Right atrium auricular region (tissue), 2 donors: ENCODE measurements around the gene CFAP45. TPM values are rescaled to one million over a fixed set of nuclear protein-coding genes. Genes with fewer than 3 reads are reported as not detected.

Experiments
- DNase-seq: peaks from one replicate; pipeline ENCODE4 v3.0.0-alpha.2; 2019; ENCODE audit warnings: low spot score
- H3K27ac ChIP-seq, 2 donors: fragments of 200-600 bp; sonication (generic); 1 replicate in 1 of 2; 2 replicates in 1 of 2; pipeline ENCODE4 v1.5.1; 2016 to 2019
- H3K27me3 ChIP-seq, 2 donors: fragments of 200-600 bp; sonication (generic); one replicate each; pipeline versions ENCODE4 v1.5.1 to v1.6.0; 2017 to 2019
- H3K36me3 ChIP-seq: fragments of 200-600 bp; sonication (generic); one replicate; pipeline ENCODE4 v1.5.1; 2016
- H3K4me1 ChIP-seq, 2 donors: fragments of 200-600 bp; sonication (generic); one replicate each; pipeline versions ENCODE4 v1.5.1 to v1.6.0; 2017 to 2019
- H3K4me3 ChIP-seq, 2 donors: fragments of 200-600 bp; sonication (generic); 1 replicate in 1 of 2; 2 replicates in 1 of 2; pipeline ENCODE4 v1.5.1; 2017 to 2019; ENCODE audit warnings: mild to moderate bottlenecking in 1 of 2, moderate library complexity in 1 of 2
- H3K9me3 ChIP-seq, 2 donors: fragments of 200-600 bp; sonication (generic); one replicate each; pipeline ENCODE4 v1.5.1; 2019
- CTCF ChIP-seq, 2 donors: fragments of 200-600 bp; sonication (generic); IDR thresholded peaks; one replicate each; pipeline ENCODE4 v1.5.1; 2019; ENCODE audit warnings: antibody characterized with exemption in 2 of 2
- total RNA-seq, 2 donors: library from RNA; depleted of rRNA; stranded (reverse); fragments of >200 nt; gene quantifications; one replicate each; pipeline ENCODE4 v1.1.0, GENCODE V29; 2016

The CFAP45 gene
- total RNA-seq, 2 donors from 2014 or later = 0.86 to 1.3 TPM

- Histone ChIP-seq H3K36me3 (no peaks in the 10 kb centered on the region), H3K27ac (no peak overlapping the region), H3K9me3 (no peaks in the 10 kb centered on the region), H3K4me3 (peak overlapping the region in 1 of 2 donors; percentile 13), H3K27me3 (no peaks in the 10 kb centered on the region), H3K4me1 (peaks cover 0 to 16% of the 10 kb centered on the region in 2 donors)
- DNase-seq = no peak
- TF ChIP-seq CTCF (IDR thresholded peaks at IDR 0.05) = no peak
Observed at GRCh38 chr1:159867664-159868026, 32.3 kb downstream of the CFAP45 start.

GRCh38 chr1:159866905-159867663, 32.9 kb downstream of the CFAP45 start:
- TF ChIP-seq CTCF (IDR thresholded peaks at IDR 0.05) = no peak
- Histone ChIP-seq H3K27ac (no peak overlapping the region), H3K27me3 (no peaks in the 10 kb centered on the region), H3K36me3 (no peaks in the 10 kb centered on the region), H3K4me1 (peaks cover 0 to 16% of the 10 kb centered on the region in 2 donors), H3K9me3 (no peaks in the 10 kb centered on the region), H3K4me3 (peak overlapping the region in 1 of 2 donors; percentile 13)
- no peak for DNase-seq

GRCh38 chr1:159866066-159866465, 33.9 kb downstream of the CFAP45 start:
- H3K27ac ChIP-seq = no peak overlapping the region
- TF ChIP-seq CTCF (IDR thresholded peaks at IDR 0.05) = no peak
- H3K27me3 ChIP-seq = no peaks in the 10 kb centered on the region
- no peak for DNase-seq
- peaks cover 0 to 16% of the 10 kb centered on the region in 2 donors for H3K4me1 ChIP-seq
- H3K4me3 ChIP-seq = no peak overlapping the region
- no peaks in the 10 kb centered on the region for H3K36me3 ChIP-seq
- no peaks in the 10 kb centered on the region for H3K9me3 ChIP-seq

GRCh38 chr1:159864262-159864661, 35.7 kb downstream of the CFAP45 start:
- H3K27me3 ChIP-seq = no peaks in the 10 kb centered on the region
- H3K27ac ChIP-seq = no peak overlapping the region
- DNase-seq = no peak
- H3K36me3 ChIP-seq = no peaks in the 10 kb centered on the region
- peaks cover 0 to 20% of the 10 kb centered on the region in 2 donors for H3K4me1 ChIP-seq
- H3K9me3 ChIP-seq = no peaks in the 10 kb centered on the region
- TF ChIP-seq CTCF (IDR thresholded peaks at IDR 0.05) = no peak
- no peak overlapping the region for H3K4me3 ChIP-seq

- H3K4me1 ChIP-seq = peaks cover 0 to 11% of the 10 kb centered on the region in 2 donors
Observed at GRCh38 chr1:159862557-159862956, 37.4 kb downstream of the CFAP45 start, which contains the start of gene VSIG8. Gene VSIG8 (minus strand): TSS chr1:159862657. CDS start chr1:159862521, 136 bp downstream.

More at GRCh38 chr1:159862557-159862956, 37.4 kb downstream of the CFAP45 start, which contains the start of gene VSIG8:
- H3K36me3 ChIP-seq = no peaks in the 10 kb centered on the region
- no peaks in the 10 kb centered on the region for H3K27me3 ChIP-seq
- no peak within 1 kb of the TSS for H3K4me3 ChIP-seq
- no peak for TF ChIP-seq CTCF (IDR thresholded peaks at IDR 0.05)
- no peaks in the 10 kb centered on the region for H3K9me3 ChIP-seq
- DNase-seq = no peak
- no peak within 1 kb of the TSS for H3K27ac ChIP-seq
